Activated CD4-positive, alpha-beta memory T cell treated with anti-CD3 and anti-CD28 coated beads for 36 hours (primary cell): ENCODE data around the gene USH1G. TPM values are rescaled to one million over a fixed set of nuclear protein-coding genes. Genes with fewer than 3 reads are reported as not detected.

ENCODE experiments used
- CTCF ChIA-PET: fragments of 350-600 bp; sonication (Branson Sonifier 250); formaldehyde crosslinking; loops from one replicate; lab custom pipeline; 2021; ENCODE audit warnings: antibody characterized with exemption, inconsistent platforms; lab: Charles Lee
- POLR2A ChIA-PET: fragments of 350-600 bp; sonication (Branson Sonifier 250); formaldehyde crosslinking; loops from one replicate; lab custom pipeline; 2021; ENCODE audit warnings: antibody characterized with exemption; lab: Charles Lee
- DNase-seq: peaks from one replicate; pipeline ENCODE4 v3.0.0-alpha.2; 2020
- H3K27ac Mint-ChIP-seq: one replicate; pipeline ENCODE4 v1.8.0; 2021; ENCODE audit warnings: mixed read lengths
- H3K27me3 Mint-ChIP-seq: one replicate; pipeline ENCODE4 v1.8.0; 2021; ENCODE audit warnings: mixed read lengths
- H3K36me3 Mint-ChIP-seq: one replicate; pipeline ENCODE4 v1.8.0; 2021; ENCODE audit warnings: mixed read lengths
- H3K4me1 Mint-ChIP-seq: one replicate; pipeline ENCODE4 v1.8.0; 2021; ENCODE audit warnings: low read depth, mixed read lengths
- H3K4me3 Mint-ChIP-seq: one replicate; pipeline ENCODE4 v1.8.0; 2021; ENCODE audit warnings: mild to moderate bottlenecking, mixed read lengths
- H3K9me3 Mint-ChIP-seq: one replicate; pipeline ENCODE4 v1.8.0; 2021; ENCODE audit warnings: mixed read lengths
- intact Hi-C: fragments of 100-400 bp; cut with micrococcal nuclease; formaldehyde crosslinking; loops from one replicate; pipeline ENCODE4 v1.15.1; 2023
- total RNA-seq, 2 experiments: library from RNA; stranded (reverse); gene quantifications; one replicate each; pipeline ENCODE4 v1.2.3, GENCODE V29; 2021

The USH1G gene
- total RNA-seq, 2 experiments from 2014 or later, result not detected

DNA sequence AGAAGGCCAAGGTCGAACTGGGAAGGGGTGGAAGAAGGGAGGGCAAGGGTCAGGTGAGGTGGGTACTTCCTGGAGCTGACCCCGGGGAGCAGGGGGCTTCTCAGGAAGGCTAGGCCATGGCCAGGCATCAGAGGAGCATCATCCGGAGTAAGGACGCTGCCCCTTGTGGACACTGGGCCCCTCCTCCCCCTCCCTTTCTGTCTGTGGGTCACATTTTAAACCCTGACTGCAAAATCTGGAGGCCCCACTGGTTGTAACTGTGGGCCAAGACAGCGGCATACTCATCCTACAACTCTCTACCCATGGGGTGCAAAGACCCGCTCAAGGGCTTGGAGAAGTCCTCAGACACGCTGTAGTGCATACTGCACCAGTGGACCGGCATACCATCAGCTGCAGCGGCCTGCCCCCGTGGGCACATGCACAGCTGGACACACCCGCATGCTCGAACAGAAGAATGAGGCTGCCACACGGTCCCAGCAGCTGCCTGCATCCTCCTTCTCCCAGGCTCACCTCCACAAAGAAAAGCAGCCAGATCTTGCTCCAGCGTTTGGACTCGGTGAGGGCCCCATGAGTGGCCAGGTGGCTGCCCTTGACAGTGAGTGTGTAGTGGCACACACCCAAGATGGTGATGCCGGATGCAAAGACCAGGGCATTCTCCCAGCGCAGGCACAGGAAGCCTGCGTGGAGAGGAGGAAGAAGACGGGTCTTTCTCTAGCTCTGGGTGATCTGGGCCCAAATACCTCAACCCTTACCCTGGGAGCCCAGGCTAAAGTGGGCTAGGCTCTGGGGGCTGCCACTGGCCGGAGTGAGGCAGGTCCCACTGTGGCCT, 30.8 kb downstream of the USH1G start:
- ChIA-PET CTCF (no interaction called here), POLR2A (no interaction called here)
- H3K4me3 Mint-ChIP-seq, result no peak overlapping the region

DNA sequence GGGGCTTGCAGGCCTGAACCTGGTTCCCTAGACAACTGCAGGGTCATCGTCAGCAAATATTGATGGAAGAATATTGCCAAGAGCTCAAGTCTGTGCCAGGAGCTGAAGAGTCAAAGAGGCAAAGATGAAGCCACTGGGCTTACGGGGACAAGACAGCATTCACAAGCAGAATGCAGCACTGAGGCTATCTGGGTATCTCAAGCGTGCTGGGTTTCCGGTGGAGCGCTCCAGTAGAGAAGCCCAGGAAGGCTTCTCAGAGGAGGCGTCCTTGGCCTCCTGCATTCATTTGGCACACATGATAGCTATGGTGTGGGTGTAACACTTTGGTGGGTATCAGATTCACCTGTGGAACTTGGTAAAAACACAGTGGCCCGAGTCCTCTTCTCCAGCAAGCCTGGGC, 32.5 kb downstream of the USH1G start:
- no peak overlapping the region for H3K4me3 Mint-ChIP-seq
- CTCF ChIA-PET, result no interaction called here
- intact Hi-C loops, result no loop called here

More for the DNA sequence above, 30.8 kb downstream of the USH1G start:
- H3K9me3 Mint-ChIP-seq, result no peaks in the 10 kb centered on the region
- intact Hi-C loops, result no loop called here
- H3K4me1 Mint-ChIP-seq, result peaks cover 2% of the 10 kb centered on the region
- DNase-seq, result no peak
- H3K36me3 Mint-ChIP-seq, result no peaks in the 10 kb centered on the region
- peaks cover 33% of the 10 kb centered on the region for H3K27me3 Mint-ChIP-seq
- H3K27ac Mint-ChIP-seq, result no peak overlapping the region

DNA sequence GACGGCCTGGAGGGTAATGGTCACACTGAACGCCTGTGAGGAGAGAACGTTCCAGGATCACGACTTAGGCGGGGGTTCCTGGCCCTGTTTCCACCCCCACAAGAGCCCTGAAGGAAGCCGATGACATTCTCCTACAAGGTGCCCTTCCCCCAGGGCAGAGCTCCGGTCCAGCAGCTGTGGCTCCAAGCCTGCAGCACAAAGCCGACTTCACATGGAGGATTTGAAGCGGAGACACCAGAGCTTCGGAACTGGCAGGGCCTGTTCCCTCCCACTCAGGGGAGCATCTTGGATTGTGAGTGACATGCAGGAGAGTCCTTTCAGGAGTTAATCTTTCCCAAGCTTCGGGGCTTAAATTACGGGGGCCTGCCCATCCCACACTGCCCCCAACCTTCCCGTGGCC, 34.6 kb downstream of the USH1G start:
- H3K4me3 Mint-ChIP-seq, result no peak overlapping the region
- peaks cover 25% of the 10 kb centered on the region for H3K27me3 Mint-ChIP-seq
- intact Hi-C loops, result no loop called here
- ChIA-PET POLR2A (no interaction called here), CTCF (no interaction called here)
- no peaks in the 10 kb centered on the region for H3K4me1 Mint-ChIP-seq
- H3K9me3 Mint-ChIP-seq, result no peaks in the 10 kb centered on the region
- H3K27ac Mint-ChIP-seq, result no peak overlapping the region
- no peaks in the 10 kb centered on the region for H3K36me3 Mint-ChIP-seq
- no peak for DNase-seq

More for the DNA sequence above, 32.5 kb downstream of the USH1G start:
- DNase-seq, result no peak
- POLR2A ChIA-PET, result no interaction called here
- Mint-ChIP-seq H3K27ac (no peak overlapping the region), H3K36me3 (no peaks in the 10 kb centered on the region), H3K27me3 (peaks cover 31% of the 10 kb centered on the region), H3K4me1 (peaks cover 2% of the 10 kb centered on the region), H3K9me3 (no peaks in the 10 kb centered on the region)

DNA sequence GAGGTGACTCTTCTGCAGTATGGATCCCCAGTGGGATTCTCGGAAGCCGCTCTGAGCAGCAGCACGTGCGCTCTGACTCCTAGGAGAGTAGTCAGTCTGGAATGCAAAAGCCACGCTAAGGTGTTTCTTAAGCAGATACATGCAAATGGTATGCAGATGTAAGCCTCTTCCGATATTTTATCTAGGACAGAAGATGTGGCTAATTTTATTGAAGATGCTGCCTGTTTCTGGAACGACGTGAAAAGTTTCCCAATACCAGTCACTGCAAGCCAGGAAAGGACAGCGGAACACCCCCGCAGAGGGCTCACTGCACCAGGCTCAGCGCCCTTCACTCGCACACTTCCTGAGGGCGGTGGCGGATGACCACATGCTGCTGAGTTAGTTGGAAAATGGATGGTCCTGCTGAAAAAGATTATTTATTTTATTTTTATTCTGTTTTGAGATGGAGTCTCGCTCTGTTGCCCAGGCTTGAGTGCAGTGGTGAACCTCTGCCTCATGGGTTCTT, 39.8 kb downstream of the USH1G start:
- peaks cover 11% of the 10 kb centered on the region for H3K27me3 Mint-ChIP-seq
- H3K4me3 Mint-ChIP-seq, result no peak overlapping the region
- no peaks in the 10 kb centered on the region for H3K9me3 Mint-ChIP-seq
- H3K36me3 Mint-ChIP-seq, result no peaks in the 10 kb centered on the region
- H3K27ac Mint-ChIP-seq, result no peak overlapping the region
- no peaks in the 10 kb centered on the region for H3K4me1 Mint-ChIP-seq
- CTCF ChIA-PET, result interaction anchor here (1.0 kb wide), 1 partner anchor 78 kb away, joined by 3 read pairs; no protein-coding TSS in a partner anchor
- POLR2A ChIA-PET, result no interaction called here
- intact Hi-C loops, result no loop called here
- no peak for DNase-seq

DNA sequence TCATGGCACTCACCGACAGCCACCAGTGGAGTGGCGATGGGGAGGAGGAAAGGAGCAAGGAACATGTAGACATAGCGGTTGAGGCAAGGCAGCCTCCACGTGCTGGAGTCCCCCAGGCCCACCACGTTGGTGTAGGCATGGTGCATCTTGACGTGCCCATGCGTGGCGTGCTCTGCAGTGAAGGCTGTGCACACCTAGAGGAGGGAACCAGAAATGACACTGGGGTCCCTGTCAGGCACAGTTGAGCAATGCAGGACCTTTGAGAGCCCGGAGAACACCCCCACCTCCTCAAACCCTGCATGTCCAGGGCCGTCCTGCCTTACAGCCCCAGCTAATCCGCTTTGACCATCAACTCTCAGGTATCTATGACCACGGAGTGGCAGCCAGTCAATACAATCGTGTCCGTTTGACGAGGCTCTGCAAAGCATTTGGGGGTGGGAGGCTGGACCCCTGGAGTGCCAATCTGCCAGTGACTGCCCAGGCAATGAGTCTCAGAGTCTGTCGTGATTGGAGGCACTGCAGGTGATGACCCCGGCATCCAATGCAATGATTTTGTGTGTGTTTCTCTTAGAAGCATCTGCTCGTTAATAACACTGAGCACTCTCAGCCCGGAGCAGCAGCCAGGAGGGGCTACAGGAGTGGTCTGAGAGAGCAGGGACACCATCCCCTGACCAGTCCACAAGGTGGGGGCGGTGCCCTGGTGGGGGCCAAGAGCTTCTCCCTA, 40.4 kb downstream of the USH1G start:
- Mint-ChIP-seq H3K36me3 (no peaks in the 10 kb centered on the region), H3K4me1 (no peaks in the 10 kb centered on the region), H3K9me3 (no peaks in the 10 kb centered on the region), H3K4me3 (no peak overlapping the region), H3K27me3 (peaks cover 11% of the 10 kb centered on the region), H3K27ac (no peak overlapping the region)
- intact Hi-C loops, result no loop called here
- no peak for DNase-seq
- ChIA-PET POLR2A (no interaction called here), CTCF (interaction anchor here (1.0 kb wide), 1 partner anchor 78 kb away, joined by 3 read pairs; no protein-coding TSS in a partner anchor)

DNA sequence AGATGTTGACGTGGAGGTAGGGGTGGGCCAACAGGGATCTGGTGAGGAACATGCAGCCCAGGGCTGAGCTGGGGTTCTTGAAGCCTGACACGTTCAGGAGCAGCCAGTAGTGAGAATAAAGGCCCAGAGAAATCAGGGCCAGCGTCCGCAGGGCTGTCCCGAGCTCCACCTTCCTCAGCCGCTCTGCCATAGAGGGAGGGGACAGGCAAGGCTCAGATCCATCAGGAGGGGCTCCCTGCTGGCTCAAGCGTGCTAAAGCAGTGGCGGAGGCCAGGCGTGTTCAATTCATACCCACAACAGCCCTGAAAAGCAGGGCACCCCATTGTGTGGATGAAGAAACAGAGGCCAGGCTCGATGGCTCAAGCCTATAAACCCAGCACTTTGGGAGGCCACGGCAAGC, 42.0 kb downstream of the USH1G start:
- H3K4me3 Mint-ChIP-seq, result no peak overlapping the region
- no peak overlapping the region for H3K27ac Mint-ChIP-seq
- H3K9me3 Mint-ChIP-seq, result no peaks in the 10 kb centered on the region
- CTCF ChIA-PET, result interaction anchor here (1.0 to 2.1 kb wide), 2 partner anchors 19 to 43 kb away, joined by 3 to 8 read pairs; partner anchors contain the start of gene OTOP2
- H3K4me1 Mint-ChIP-seq, result no peaks in the 10 kb centered on the region
- intact Hi-C loops, result no loop called here
- peaks cover 11% of the 10 kb centered on the region for H3K27me3 Mint-ChIP-seq
- no peak for DNase-seq
- no peaks in the 10 kb centered on the region for H3K36me3 Mint-ChIP-seq
- POLR2A ChIA-PET, result no interaction called here

DNA sequence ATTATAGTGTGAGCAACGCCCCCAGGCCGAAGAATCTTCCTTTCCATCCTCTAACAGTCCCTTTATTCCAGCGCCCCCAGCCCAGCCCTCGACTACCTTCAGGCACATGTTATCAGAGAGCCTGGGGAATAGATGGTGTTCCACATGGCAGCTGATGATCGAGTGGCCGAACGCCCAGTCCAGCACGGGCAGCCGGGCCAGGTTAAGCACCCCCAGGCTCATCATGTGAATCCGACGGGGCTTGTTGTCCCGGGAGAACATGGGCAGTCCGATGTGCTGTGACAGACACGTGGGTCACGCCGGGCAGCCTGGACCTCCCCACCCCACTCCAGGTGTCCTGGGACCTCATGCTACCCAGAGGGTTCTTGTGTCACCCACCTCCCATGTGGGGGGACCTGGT, 43.7 kb downstream of the USH1G start:
- Mint-ChIP-seq H3K27me3 (peaks cover 2% of the 10 kb centered on the region), H3K36me3 (no peaks in the 10 kb centered on the region), H3K4me3 (no peak overlapping the region), H3K9me3 (no peaks in the 10 kb centered on the region), H3K27ac (no peak overlapping the region), H3K4me1 (peaks cover 7% of the 10 kb centered on the region)
- ChIA-PET POLR2A (no interaction called here), CTCF (interaction anchor here (2.1 kb wide), 1 partner anchor 17 kb away, joined by 8 read pairs; no protein-coding TSS in a partner anchor)
- intact Hi-C loops, result no loop called here
- DNase-seq, result no peak

DNA sequence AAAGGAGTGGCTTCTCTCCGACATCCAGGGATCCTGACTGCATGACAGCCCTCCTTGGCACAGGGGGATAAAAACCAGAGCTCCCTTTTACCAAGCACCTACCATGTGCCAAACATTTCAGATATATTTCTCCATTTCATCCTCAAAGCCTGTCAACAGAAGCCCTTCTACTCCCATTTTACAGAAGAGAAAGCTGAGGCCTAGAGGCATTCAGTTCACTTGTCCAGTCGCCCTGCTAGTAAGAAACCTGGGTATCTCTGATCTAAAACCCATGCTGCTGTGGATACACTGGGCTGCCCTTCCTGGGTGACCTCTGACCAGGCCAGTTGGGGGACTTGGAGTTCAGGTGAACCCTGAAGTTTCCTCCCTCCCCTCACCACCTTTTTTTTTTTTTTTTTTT, 44.4 kb downstream of the USH1G start:
- CTCF ChIA-PET, result interaction anchor here (0.9 to 1.1 kb wide), 2 partner anchors 15 to 85 kb away, joined by 3 read pairs; no protein-coding TSS in a partner anchor
- Mint-ChIP-seq H3K9me3 (no peaks in the 10 kb centered on the region), H3K27me3 (peaks cover 1% of the 10 kb centered on the region), H3K27ac (no peak overlapping the region), H3K36me3 (no peaks in the 10 kb centered on the region), H3K4me1 (peaks cover 11% of the 10 kb centered on the region), H3K4me3 (no peak overlapping the region)
- no peak for DNase-seq
- intact Hi-C loops, result no loop called here
- POLR2A ChIA-PET, result no interaction called here

DNA sequence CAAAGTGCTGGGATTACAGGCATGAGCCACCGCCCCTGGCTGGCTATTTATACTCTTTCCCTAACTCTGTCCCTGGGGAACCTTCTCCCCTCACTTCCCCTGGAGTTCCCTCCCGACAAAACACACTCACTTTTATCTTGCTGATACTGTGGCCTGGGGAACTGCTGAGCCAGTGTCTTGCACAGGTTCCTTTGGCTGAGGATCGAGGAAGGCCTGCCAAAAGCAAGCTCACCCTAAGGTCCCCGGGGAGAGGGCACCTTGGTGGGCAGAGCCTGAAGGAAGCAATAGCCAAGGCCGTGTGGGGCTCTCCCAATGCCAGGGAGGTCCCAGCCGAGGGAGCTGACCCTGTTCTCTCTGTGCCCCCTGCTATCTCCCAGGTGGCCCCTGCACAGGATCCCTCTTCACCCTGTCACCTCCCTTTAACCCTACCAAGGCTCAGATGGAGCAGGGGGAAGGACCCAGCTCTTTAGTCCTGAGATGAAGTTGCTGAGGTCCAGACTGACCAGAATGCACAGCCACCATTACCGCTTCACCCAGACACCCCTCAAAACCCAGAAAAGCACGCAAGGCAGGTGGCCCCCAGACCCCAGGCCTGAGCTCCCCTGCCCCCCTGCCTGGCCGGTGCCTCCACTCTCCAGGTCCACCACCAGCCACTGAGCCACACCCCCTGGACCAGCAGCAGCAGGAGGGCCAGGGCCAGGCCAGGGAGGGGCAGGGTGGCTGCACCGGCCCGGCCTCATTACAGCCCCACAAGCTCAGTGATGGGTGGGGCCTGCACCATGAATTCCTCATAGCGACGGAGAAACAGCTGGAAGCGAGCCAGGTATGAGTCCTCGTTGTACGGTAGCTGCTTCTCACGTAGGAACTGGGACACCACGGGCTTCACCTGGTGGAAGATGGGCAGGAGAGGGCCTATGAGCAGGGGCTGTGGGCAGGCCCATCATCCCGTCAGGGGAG, 45.2 kb downstream of the USH1G start:
- POLR2A ChIA-PET, result no interaction called here
- intact Hi-C loops, result no loop called here

DNA sequence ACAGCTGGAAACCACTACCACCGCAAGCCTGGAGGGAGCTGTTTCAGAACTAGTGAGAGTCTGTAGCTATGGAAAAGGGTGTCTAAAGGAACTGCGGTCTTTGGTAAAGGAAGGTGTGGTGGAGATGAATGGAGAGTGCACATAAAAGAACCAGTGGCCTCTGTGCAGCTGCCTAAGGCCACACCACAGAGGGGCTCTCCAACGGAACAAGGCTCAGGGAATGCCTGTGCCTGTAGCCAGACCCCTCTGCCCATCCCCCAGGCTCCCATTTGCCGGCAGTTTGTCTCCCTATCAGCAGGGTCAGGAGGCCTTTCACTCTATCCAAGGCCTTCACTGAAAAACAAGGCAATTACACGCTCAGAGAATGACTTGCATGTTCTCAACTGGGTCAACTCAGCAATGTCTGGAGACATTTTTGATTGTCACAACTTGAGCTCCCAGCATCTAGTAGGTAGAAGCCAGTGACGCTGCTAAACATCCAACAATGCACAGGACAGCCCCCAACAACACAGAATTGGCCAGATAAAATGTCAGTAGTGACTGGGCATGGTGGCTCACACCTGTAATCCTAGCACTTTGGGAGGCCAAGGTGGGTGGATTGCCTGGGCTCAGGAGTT, 47.0 kb downstream of the USH1G start:
- H3K9me3 Mint-ChIP-seq, result no peaks in the 10 kb centered on the region
- no peaks in the 10 kb centered on the region for H3K27me3 Mint-ChIP-seq
- peaks cover 2% of the 10 kb centered on the region for H3K36me3 Mint-ChIP-seq
- peaks cover 25% of the 10 kb centered on the region for H3K4me1 Mint-ChIP-seq
- intact Hi-C loops, result no loop called here
- CTCF ChIA-PET, result interaction anchor here (2.6 to 2.8 kb wide), 2 partner anchors 11 to 13 kb away, joined by 9 to 15 read pairs; no protein-coding TSS in a partner anchor
- no peak overlapping the region for H3K4me3 Mint-ChIP-seq
- H3K27ac Mint-ChIP-seq, result no peak overlapping the region
- POLR2A ChIA-PET, result no interaction called here
- DNase-seq, result no peak

More for the DNA sequence above, 45.2 kb downstream of the USH1G start:
- Mint-ChIP-seq H3K27me3 (peaks cover 1% of the 10 kb centered on the region), H3K4me3 (no peak overlapping the region), H3K4me1 (peaks cover 11% of the 10 kb centered on the region), H3K27ac (no peak overlapping the region), H3K36me3 (peaks cover 2% of the 10 kb centered on the region), H3K9me3 (no peaks in the 10 kb centered on the region)
- CTCF ChIA-PET, result interaction anchor here (0.9 to 2.6 kb wide), 3 partner anchors 12 to 84 kb away, joined by 3 to 9 read pairs (median 3); no protein-coding TSS in a partner anchor
- no peak for DNase-seq
